ENCODE results near the gene SRSF11. TPM values are rescaled to one million over a fixed set of nuclear protein-coding genes. Genes with fewer than 3 reads are reported as not detected.
A peak's percentile ranks its signal among the peaks of the same experiment; 100 is the strongest.

SRSF11 gene
- total RNA-seq, 1 donor from 2014 or later, result 185 TPM

- no peak for DNase-seq (ENCODE audit: low read depth)
- Mint-ChIP-seq H3K9me3 (ENCODE audit: unreplicated experiment) (no peaks in the 10 kb centered on the region), H3K27ac (ENCODE audit: unreplicated experiment) (peak overlapping the region; percentile 98), H3K4me3 (ENCODE audit: unreplicated experiment) (peak overlapping the region; percentile 96), H3K27me3 (ENCODE audit: low read depth, unreplicated experiment) (no peaks in the 10 kb centered on the region), H3K36me3 (ENCODE audit: low read depth, unreplicated experiment) (peaks cover 4% of the 10 kb centered on the region), H3K4me1 (ENCODE audit: low read depth, unreplicated experiment) (peaks cover 32% of the 10 kb centered on the region)
- peaks cover 46% of the 10 kb centered on the region for H4K20me1 ChIP-seq (ENCODE audit: insufficient read depth, low read length)
- H3K4me3 ChIP-seq (ENCODE audit: insufficient read depth, low read depth, low read length), result peak overlapping the region; percentile 89
- H3K9ac ChIP-seq (ENCODE audit: low read length), result peak overlapping the region; percentile 99
- peak overlapping the region; percentile 96 for H3K27ac ChIP-seq (ENCODE audit: low read depth, low read length)
- peak overlapping the region; percentile 87 for H3K4me2 ChIP-seq (ENCODE audit: low read length)
- peak; percentile 47 for FAIRE-seq
- no peaks in the 10 kb centered on the region for H3K9me3 ChIP-seq (ENCODE audit: insufficient read depth, low read depth, low read length)
- H3K4me1 ChIP-seq (ENCODE audit: insufficient read depth, low read length), result peaks cover 8% of the 10 kb centered on the region
- H3K36me3 ChIP-seq (ENCODE audit: insufficient read depth, low read length), result peaks cover 18% of the 10 kb centered on the region
- H2AFZ ChIP-seq (ENCODE audit: low read depth, low read length), result no peak overlapping the region
- no peak for TF ChIP-seq EZH2 (IDR thresholded peaks at IDR 0.05; ENCODE audit: insufficient read depth, low read length)
- TF ChIP-seq CTCF (IDR thresholded peaks at IDR 0.05; ENCODE audit: insufficient read depth, low read depth, low read length), result no peak
- H3K79me2 ChIP-seq (ENCODE audit: insufficient read depth, low read length), result peaks cover 98% of the 10 kb centered on the region
- no peaks in the 10 kb centered on the region for H3K27me3 ChIP-seq (ENCODE audit: insufficient read depth, low read length)
Observed at GRCh38 chr1:70222716-70223235, 1.6 kb downstream of the SRSF11 start.

GRCh38 chr1:70224954-70225353 is 3.8 kb downstream of the SRSF11 start:
- no peak overlapping the region for H3K27ac Mint-ChIP-seq (ENCODE audit: unreplicated experiment)
- H3K36me3 ChIP-seq (ENCODE audit: insufficient read depth, low read length), result peaks cover 37% of the 10 kb centered on the region
- peak overlapping the region; percentile 87 for H3K4me2 ChIP-seq (ENCODE audit: low read length)

More at GRCh38 chr1:70224954-70225353, 3.8 kb downstream of the SRSF11 start:
- peaks cover 35% of the 10 kb centered on the region for H3K4me1 Mint-ChIP-seq (ENCODE audit: low read depth, unreplicated experiment)
- H3K9ac ChIP-seq (ENCODE audit: low read length), result no peak overlapping the region
- DNase-seq (ENCODE audit: low read depth) (no peak), FAIRE-seq (peak; percentile 47)
- peaks cover 98% of the 10 kb centered on the region for H3K79me2 ChIP-seq (ENCODE audit: insufficient read depth, low read length)
- no peaks in the 10 kb centered on the region for H3K27me3 Mint-ChIP-seq (ENCODE audit: low read depth, unreplicated experiment)
- H3K9me3 ChIP-seq (ENCODE audit: insufficient read depth, low read depth, low read length), result no peaks in the 10 kb centered on the region
- H3K4me3 Mint-ChIP-seq (ENCODE audit: unreplicated experiment), result no peak overlapping the region
- H3K36me3 Mint-ChIP-seq (ENCODE audit: low read depth, unreplicated experiment), result peaks cover 4% of the 10 kb centered on the region
- H2AFZ ChIP-seq (ENCODE audit: low read depth, low read length), result no peak overlapping the region
- H4K20me1 ChIP-seq (ENCODE audit: insufficient read depth, low read length), result peaks cover 56% of the 10 kb centered on the region
- H3K9me3 Mint-ChIP-seq (ENCODE audit: unreplicated experiment), result no peaks in the 10 kb centered on the region
- no peak for TF ChIP-seq EZH2 (IDR thresholded peaks at IDR 0.05; ENCODE audit: insufficient read depth, low read length)
- TF ChIP-seq CTCF (IDR thresholded peaks at IDR 0.05; ENCODE audit: insufficient read depth, low read depth, low read length), result no peak
- no peak overlapping the region for H3K27ac ChIP-seq (ENCODE audit: low read depth, low read length)
- no peaks in the 10 kb centered on the region for H3K27me3 ChIP-seq (ENCODE audit: insufficient read depth, low read length)
- H3K4me1 ChIP-seq (ENCODE audit: insufficient read depth, low read length), result peaks cover 8% of the 10 kb centered on the region
- H3K4me3 ChIP-seq (ENCODE audit: insufficient read depth, low read depth, low read length), result no peak overlapping the region
